NCI-H2081 treated with DMSO at 0.1 percent for 48 hours (cell line): ENCODE measurements around the gene EYA2.
"Not testable (repeated sequence)": the region's sequence is repeated elsewhere in the genome, so short reads cannot be mapped to it uniquely, and the experiment has no call there.

Experiments
- DNase-seq: peaks from one replicate; lab custom pipeline; 2025; lab: John Stamatoyannopoulos, UW

The EYA2 gene

DNA sequence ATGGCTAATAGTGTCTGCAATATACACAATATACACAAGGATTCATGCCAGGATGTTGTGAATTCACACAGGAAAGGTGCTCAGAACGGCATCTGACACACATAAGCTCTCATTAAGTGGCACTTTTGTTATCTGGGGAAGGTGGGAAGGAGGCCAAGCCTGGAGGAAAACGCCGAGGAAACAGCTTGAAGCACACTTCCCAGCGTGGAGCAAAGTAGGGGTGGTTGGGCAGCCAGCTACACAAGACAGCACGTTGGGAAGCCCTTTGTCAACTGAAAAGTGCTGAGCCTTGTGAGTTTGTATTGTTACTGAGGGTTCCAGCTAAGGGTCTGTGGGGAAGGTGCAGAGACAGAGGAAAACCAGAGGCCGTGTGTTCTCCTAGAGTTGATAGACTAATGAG is 280.9 kb downstream of the EYA2 start:
- DNase-seq, result no peak

DNA sequence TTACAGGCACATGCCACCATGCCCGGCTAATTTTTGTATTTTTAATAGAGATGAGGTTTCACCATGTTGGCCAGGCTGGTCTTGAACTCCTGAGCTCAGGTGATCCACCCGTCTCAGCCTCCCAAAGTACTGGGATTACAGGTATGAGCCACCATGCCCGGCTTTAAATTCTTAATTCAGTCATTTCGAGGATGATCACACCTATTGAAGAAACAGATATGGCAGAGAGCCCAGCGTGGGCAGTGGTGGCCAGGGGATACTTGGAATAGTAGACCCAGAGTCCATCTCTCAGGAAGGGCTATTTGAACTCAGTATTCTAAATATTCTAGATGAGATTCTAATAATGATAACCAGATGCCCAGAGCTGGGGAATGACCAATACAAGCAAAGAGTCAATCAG is 281.6 kb downstream of the EYA2 start:
- not testable (repeated sequence) for DNase-seq

DNA sequence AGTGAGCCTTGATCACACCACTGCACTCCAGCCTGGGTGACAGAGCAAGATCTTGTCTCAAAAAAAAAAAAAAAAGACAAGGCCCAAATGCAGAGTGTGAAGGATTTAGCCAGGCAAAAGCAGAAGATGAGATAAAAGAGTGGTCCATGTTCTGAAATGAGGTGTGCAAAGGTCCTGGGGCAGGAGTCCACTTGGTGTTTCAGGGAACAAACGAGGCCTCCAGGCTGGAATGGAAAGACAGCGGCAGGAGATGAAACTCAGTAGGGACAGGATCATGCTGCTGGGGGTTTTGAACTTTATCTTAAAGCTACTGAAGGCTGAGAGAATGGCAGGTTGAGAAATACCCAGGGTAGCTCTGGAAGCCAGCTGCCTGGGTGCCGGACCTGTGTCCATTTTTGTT is 283.6 kb downstream of the EYA2 start:
- DNase-seq, result no peak

DNA sequence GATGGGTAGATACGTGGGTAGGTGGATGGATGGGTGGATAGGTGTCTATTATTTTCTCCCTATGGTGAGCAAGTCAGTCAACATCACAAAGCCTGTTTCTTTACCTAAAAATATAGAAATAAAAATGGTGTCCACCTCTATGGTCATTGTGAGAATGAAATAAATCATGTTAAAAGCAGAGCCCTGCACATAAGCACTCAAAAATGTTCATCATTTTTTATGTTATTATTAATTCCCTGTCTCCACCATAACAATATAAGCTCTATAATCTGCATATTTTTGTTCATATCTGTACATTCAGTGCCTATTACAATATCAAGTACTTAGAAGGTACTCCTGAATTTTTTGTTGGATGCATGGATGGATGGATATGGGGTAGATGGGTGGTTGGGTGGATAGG is 284.2 kb downstream of the EYA2 start:
- DNase-seq, result no peak

DNA sequence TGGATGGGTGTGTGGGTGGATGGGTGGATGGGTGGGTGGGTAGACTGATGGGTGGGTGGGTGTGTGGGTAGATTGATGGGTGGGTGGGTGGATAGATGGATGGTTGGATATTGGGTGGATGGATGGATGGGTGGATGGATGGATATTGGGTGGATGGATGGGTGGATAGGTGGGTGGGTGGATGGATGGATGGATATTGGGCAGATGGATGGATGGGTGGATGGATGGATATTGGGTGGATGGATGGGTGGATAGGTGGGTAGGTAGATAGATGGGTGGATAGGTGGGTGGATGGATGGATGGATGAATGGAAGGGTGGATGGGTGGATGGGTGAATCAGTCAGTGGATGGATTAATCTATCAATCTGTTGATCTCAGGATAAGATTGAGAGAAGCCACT is 284.6 kb downstream of the EYA2 start:
- DNase-seq, result no peak

DNA sequence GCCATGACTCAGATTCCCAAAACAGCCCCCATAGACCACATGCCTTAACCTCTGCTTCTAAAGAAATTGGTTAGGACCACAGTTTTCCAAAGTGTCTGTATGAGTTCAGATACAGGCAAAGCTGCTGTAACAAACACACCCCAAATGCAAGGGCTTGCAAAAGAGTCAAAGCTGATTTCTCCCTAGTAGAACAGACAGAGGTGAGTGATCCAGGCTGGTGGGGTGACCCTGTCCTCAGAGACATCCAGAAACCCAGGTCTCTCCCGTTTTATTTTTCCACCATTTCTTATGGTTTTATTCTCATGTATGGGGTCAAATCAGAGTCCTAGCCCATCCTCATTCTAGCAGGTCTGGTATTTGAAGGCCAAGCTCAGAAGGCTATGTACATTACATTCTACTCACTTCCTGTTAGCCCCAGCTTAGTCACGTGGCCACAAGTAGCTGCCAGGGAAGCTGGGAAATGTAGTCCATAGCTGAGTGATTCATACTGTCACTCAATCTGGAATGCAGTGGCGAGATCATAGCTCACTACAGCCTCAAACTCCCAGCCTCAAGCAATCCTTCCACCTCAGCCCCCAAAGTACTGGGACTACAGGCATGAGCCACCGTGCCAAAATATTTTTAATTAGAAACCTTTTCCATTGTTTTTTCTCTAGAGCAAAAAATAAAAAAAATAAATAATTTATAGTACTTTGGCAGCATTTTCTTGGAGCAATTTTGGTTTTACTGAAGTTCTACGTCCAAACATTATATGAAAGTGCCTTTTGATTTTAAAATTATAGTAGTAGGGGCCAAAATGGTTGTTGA is 286.6 kb downstream of the EYA2 start:
- DNase-seq, result no peak

DNA sequence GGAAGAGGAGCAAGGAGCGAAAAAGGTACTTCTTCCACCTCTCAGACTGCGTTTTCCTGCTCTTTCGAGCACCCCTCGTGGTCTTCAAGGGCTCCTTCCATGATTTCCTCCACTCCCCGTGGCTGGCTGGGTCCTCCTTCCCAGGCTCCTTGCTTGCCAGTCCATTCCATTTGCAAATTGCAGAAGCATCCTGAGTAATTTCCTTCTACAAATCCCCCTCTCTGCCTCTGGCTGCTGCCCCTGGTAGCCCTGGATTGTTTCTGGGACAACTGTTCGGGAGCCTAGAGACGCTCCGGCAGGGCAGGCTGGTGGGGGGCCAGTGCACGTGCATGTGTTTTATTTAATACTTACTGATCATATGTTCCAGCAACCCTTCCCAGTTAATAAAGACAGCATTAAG is 288.7 kb downstream of the EYA2 start:
- no peak for DNase-seq

DNA sequence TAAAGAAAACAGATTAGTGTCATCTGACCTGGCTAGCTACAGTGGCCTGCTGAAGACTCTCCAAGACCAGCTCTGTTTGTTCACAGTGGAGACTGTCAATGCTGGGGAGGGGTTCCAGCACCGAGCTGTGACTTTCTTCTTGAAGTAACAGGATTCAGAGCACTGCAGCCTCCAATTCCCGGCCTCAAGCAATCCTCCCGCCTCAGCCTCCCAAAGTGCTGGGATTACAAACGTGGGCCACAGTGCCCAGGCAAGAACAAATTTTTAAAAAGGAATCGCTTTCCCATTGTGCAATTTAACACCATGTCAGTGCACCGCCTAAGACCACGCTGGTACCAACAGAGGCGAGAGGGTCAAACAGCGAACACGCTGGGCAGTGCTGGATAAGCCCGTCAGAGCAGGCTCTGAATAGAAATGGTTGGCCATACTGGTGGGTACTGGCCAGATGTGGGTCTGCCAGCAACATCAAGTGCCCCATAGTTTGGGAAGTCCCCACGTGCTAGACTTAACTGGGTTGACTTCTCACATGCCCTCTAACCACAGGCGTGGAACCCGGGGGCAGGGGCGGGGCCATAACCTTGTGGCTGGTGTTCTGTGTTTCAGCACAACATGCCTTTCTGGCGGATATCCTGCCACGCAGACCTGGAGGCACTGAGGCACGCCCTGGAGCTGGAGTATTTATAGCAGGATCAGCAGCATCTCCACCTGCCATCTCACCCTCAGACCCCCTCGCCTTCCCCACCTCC is 293.0 kb downstream of the EYA2 start:
- DNase-seq, result no peak

DNA sequence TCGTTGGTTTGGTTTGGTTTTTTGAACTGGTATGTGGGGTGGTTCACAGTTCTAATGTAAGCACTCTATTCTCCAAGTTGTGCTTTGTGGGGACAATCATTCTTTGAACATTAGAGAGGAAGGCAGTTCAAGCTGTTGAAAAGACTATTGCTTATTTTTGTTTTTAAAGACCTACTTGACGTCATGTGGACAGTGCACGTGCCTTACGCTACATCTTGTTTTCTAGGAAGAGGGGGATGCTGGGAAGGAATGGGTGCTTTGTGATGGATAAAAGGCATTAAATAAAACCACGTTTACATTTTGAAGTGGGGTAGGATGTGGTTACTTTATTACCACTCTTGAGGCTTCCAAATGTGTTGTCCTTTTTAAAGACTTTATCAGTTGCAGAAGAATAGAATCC is 293.9 kb downstream of the EYA2 start:
- no peak for DNase-seq

DNA sequence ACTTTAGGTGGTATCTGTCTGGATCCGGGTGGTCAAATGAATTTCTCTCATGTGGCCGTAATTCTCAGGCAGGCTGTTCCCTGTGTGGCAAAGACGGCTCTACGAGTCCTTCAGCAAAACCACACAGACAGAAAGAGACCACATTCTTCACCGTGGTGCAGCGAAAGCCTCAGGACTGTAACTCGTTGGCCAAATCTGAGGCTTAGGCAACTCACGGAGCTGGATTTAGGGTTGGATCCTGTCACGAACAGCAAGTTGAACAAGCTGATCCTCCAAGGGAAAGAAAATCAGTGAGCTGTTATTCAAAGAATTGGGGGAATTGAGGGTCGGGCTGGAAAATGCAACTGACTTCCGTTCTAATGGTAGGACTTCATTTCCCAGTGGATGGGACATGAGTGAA is 294.4 kb downstream of the EYA2 start:
- no peak for DNase-seq

DNA sequence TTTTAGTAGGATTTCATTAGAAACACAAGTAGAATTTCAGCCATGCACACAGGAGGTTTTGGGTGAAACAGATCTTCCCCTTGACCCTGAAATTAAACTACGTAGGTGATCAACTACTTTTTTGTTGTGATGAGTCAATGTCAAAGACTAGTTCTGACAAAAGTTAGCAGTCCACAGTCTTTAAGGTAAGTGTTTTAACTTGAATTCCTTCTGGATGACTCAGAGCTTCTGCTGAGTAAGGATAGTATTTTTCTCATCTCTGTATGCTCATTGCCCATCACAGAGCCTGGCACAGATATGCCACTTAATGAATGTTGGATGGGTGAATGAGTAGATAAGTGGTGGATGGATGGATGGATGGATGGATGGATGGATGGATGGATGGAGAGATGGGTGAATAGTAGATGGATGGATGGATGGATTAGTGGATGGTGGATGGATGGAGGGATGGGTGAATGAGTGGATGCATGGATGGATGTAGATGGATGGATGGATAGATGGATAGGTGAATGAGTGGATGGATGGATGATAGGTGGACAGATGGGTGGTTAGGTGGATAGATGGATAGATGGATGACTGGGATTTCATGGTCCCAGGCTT is 296.5 kb downstream of the EYA2 start:
- no peak for DNase-seq

DNA sequence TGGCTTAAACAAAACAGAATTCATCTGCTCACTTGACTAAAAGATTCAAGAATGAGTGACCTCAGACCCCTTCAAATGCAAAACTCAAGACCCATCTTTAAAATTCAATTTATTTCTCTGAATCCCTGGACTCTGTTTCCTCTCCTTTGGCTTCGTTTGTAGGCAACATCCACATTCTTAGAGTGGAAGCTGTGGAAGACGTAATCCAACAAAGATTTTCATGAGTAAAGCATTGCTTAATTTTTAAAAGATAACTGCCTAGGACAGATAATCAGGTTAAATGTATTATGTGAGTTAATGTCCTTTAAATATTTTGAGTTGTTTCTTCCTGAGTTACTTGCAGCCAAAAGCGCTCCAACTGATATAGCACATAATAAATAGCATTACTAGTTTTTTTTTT is 297.3 kb downstream of the EYA2 start:
- no peak for DNase-seq

DNA sequence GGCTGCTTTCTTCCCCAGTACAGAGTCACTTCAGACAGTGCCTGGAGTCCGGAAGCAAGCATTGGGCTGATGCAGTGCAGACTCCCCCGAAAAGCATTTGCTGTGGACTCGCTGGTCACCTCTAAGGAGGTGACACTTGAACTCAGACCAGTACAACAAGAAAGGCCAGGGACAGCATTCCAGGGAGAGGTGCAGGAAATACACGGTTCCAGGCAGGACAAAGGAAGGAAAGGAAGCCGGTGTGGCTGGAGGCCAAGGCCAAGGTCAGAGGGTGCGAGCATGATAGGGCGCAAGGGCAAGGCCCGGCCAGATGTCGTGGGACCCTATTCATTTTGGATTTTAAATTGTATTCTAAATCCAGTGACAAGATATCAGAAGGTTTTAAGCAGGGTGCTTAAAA is 300.9 kb downstream of the EYA2 start:
- DNase-seq, result no peak

DNA sequence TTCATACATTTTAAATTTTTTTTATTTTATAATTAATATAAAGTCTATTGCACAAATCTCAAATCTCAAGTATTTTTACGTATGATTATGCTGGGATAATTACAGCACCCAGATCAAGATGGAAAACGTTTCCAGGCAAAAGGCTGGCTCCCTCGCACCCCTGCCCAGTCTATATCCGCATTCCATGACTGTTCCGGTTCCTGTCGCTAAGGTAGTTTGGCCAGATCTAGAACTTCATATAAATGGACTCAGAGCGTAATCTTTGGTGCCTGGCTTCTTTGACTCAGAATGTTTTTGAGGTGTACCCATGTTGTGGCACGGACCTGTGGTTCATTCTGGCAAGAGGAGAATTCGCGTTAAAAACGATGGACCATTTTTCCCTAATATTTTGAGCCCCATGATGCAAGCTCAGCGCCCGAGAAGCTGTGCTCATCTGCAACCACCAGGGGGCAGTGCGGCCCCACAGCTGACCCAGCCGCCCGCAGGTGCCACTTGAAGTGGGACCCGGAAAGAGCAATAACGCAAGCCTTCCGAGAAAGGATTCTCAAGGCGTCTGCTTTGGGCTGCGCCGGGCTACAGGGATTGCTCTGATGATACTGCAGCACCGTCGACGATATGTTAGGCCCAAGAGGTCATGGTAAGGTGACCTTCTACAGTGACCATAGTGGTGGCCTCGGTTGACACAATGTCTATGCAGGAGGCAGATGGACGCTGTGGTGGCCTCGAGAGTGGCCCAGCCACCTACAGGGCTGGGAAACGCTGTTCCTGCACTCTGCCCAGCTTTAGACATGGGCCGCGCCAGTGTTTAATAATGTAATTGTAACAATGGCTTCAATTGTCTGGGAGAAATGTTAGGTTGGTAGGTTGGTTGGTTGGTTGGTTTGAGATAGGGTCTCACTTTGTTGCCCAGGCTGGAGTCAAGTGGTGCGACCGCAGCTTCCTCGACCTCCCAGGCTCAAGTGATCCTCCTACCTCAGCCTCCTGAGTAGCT is 301.7 kb downstream of the EYA2 start:
- no peak for DNase-seq

DNA sequence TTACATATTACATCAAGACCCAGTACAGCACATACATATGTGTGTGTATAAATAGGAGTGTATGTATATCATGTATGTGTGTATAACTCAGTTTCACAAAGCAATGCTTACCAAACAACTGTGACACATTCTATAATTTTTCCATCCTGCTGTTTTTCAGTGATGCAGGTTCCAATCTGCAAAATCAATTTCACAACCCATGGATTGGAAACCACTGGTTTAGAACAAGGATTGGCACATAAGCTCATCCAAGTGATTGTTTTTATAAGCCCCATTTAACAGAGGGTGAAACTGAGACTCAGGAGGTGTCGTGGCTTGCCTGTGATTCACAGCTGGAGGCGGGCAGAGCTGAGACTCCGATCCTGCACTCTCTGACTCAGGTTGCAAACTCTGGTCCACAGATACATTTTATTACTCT is 303.6 kb downstream of the EYA2 start:
- no peak for DNase-seq

DNA sequence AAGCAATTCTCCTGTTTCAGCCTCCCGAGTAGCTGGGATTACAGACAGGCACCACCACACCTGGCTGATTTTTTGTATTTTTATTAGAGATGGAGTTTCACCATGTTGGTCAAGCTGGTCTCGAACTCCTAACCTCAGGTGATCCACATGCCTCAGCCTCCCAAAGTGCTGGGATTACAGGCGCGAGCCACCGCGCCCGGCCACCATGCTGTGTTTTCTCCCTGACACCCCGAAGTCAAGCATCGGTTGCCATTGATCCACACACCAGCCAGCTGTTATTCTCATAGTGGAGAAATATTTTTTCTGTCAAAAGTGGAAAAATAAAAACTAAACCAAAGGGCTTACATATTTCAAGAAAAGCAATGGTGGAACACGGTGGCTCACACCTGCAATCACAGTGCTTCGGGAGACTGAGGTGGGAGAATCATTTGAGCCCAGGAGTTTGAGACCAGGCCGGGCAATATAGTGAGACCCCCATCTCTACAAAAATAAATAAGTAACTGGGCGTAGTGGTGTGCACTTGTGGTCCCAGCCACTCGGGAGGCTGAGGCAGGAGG is 304.4 kb downstream of the EYA2 start:
- no peak for DNase-seq

DNA sequence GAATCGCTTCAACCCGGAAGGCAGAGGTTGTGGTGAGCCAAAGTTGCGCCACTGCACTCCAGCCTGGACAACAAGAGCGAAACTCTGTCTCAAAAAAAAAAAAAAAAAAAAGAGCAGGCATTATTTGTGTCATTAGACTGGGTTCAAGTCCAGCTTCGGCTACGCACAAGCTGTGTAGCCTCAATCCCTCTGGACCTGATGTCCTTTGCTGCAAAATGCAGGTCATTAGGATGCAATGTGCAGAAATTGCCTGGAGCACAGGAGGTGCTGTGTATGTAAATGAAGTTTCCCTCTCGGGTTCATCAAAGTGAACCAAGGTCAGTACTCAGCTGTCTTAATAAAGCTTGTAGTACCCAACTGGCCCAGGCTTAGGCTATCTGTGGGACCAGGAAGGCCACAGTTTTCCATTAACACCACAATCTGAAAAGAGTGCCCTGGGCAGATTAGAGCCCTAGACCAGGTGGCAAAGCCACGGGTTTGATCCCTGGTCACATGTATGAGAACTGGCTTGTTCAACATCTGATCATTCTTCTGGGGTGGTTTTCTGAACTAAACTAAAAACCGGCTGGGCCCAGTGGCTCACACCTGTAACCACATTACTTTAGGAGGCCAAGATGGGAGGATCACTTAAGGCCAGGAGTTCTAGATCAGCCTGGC is 306.6 kb downstream of the EYA2 start:
- DNase-seq, result no peak

DNA sequence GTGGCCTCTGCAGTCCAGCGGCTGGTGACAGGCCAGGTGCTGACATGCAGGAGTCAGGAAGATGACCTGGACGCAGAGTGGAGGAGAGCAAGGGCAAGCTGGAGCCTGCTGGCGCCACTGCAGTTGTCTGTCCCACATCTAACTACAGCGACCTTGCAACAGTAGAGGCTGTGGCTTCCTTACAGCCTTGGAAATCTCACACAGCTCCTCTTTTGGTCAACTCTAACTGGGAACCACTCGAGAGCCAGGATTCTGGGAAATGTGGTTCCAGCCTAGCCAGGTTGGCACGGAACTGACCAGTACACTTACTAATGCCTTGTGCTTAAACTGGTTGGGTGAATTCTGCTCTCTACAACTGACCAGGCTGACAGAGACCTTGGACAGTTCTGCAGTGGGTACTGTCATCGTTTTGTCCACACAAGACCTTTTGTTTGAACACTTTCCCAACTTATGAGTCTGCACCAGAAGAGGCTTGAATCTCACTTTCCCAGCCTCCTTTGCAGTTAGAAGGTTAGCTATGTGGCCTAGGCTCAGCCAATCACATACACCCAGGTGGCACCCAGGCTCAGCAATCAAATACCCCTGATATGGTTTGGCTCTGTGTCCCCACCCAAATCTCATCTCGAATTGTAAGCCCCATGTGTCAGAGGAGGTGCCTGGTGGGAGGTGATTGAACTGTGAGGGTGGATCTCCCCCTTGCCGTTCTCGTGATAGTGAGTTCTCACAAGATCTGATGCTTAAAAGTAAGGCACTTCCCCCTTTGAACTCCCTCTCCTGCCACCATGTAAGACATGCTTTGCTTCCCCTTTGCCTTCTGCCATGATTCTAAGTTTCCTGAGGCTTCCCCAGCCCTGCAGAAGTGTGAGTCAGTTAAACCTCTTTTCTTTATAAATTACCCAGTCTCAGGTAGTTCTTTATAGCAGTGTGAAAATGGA is 308.4 kb downstream of the EYA2 start:
- DNase-seq, result no peak

DNA sequence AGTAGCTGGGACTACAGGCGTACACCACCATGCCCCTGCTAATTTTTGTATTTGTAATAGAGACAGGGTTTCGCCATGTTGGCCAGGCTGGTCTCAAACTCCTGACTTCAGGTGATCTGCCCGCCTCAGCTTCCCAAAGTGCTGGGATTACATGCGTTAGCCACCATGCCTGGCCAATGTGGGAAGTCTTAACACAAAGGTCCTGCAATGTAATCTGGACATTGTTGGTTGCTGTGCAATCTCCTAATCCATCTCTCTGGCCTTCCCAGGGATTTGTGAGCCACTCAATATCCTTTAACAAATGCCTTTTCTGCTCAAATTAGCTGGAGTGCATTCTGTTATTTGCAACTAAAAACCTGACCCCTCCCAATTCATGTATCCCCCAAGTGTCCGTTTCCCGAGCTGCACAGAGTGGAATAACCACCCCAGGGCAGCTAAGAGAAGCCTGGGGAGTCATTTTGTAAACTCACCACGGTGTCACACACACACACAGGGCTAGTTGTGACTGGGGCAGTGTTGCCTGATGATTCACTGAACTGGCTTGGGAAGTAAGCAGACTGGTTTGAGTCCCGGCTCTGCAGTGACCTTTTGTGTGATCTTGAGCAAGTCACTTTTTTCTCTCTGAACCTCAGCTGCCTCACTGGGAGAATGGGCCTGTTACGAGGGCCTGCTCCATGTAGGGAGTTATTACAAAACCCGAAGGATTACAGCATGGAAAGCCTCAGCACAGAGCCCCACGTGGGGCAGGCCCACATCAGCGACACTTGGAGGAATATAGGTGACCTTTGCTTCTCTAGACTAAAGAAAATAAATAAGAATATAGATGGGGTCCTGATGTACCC is 309.6 kb downstream of the EYA2 start:
- DNase-seq, result no peak
